Measurements from ENCODE around the gene PFAS.

PFAS gene

DNA sequence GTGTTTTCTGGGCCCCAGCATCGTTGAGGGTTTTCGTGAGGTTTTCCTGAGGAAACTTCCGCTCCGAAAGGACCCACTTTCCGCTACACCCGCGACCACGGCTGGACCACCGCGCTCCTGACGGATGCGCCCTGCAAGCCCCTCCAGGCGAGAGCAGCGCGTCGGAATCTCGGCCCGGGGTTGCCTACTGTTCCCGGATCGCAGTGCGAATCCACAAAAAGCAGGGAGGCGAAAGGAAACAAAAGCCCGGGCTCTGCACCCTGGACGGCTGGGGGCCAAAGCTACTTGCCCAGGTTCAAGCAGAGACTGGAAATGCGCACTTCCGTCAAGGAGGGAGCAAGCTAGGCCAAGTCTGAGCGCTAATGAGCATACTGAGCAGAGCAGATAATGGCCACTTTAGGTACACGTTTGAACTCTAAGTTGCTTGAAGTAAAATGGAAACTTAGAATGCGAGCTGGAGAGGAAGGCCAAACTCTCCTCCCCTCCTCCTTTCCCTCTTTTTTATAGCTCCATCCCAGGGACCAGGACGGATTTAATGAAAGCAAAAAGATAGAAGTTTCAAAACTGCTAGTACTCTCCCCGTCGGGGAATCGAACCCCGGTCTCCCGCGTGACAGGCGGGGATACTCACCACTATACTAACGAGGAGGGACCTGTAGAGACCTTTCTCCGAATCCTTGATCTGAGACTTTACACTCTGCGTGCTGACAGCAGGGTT is 27.3 kb upstream of the PFAS start:
- FAIRE-seq, result no peak

DNA sequence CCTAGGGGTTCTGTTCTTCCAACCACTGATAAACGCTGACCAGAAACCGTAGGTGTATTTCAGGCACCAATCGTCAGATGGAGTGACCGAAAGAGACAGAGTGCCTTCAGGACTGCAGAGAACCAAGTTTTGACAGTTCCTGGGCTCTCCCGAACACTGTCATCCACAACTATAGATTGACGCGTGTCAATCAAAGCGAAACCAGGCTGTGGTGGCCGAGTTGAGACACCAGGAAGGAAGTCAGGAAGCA is 26.8 kb upstream of the PFAS start:
- TF ChIP-seq POLR2A (IDR thresholded peaks at IDR 0.05; ENCODE audit: low read depth, low read length), result no peak
- no peak for DNase-seq (ENCODE audit: insufficient read length, low spot score)
- no peak for FAIRE-seq

More for the DNA sequence above, 27.3 kb upstream of the PFAS start:
- TF ChIP-seq POLR2A (IDR thresholded peaks at IDR 0.05; ENCODE audit: low read depth, low read length), result no peak
- DNase-seq (ENCODE audit: insufficient read length, low spot score), result peak; percentile 21

DNA sequence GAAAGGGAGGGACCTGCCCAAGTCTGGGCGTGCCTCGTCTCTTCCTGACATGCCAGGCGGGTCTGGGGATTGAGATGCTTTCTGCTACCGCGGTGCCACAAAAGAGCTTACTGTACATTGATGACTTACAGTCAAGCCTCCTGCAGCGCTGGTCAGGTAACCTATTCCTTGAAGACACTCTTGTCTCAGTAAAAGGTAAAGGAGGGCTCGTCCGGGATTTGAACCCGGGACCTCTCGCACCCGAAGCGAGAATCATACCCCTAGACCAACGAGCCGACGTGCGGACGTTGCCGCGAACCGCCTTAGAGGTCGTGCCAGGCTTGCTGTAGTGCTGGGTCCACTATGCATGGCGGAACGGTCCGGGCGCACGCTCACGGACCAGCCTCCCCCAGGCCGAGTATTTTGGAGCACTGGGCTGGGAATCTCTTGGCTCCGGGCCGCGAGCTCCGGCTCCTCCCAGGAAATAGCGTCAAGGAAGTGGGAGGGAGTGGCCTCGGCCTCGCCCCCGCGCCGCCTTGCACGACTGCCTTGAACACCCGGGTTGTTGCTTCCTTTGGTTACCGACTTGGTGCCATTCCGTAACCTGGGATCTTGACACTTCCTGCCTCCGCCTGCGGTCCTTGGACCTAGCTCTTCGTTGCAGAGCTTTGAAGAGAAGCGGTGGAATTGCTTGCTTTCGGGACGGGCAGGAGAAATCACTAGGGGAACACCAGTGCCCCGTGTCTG is 26.3 kb upstream of the PFAS start:
- peak; percentile 66 for TF ChIP-seq POLR2A (IDR thresholded peaks at IDR 0.05; ENCODE audit: low read depth, low read length)
- FAIRE-seq, result no peak
- peak; percentile 50 for DNase-seq (ENCODE audit: insufficient read length, low spot score)

DNA sequence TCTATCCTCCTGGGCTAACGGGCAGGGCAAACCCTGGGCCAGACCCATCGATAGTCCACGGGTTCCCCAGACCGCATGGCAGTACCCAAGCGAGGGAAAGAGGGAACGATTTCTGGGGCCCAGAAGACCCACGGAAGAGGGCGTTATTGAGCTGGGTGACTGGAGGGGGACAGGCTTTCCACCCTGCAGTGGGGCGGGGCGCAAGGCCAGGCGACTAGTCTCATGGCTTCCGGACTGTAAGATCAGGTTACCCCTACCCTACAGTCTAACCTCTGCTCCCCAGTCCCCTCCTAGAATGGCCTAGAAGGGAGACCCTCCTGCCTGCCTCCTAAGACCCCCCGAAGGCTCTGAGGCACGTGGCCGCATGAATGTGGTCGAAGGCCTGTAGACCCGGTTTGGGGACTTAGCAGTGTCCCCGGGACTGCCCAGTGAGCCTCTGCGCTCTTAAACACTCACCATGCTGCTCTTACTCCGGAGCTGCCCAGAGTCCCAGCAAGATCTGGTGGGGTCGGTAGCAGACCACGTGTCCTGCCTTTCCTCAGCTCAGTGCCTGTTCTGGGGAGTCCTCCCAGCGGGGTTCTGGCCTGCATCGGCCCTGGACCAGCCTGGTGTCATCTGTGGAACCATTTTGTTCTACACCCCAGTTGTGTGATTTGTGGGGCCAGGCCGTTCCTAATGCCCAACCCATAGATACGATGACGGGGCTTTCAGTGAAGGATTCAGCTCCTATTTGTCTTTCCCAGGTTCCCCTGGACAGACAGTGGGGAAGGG is 25.5 kb upstream of the PFAS start:
- DNase-seq (ENCODE audit: insufficient read length, low spot score) (no peak), FAIRE-seq (no peak)
- no peak for TF ChIP-seq POLR2A (IDR thresholded peaks at IDR 0.05; ENCODE audit: low read depth, low read length)

DNA sequence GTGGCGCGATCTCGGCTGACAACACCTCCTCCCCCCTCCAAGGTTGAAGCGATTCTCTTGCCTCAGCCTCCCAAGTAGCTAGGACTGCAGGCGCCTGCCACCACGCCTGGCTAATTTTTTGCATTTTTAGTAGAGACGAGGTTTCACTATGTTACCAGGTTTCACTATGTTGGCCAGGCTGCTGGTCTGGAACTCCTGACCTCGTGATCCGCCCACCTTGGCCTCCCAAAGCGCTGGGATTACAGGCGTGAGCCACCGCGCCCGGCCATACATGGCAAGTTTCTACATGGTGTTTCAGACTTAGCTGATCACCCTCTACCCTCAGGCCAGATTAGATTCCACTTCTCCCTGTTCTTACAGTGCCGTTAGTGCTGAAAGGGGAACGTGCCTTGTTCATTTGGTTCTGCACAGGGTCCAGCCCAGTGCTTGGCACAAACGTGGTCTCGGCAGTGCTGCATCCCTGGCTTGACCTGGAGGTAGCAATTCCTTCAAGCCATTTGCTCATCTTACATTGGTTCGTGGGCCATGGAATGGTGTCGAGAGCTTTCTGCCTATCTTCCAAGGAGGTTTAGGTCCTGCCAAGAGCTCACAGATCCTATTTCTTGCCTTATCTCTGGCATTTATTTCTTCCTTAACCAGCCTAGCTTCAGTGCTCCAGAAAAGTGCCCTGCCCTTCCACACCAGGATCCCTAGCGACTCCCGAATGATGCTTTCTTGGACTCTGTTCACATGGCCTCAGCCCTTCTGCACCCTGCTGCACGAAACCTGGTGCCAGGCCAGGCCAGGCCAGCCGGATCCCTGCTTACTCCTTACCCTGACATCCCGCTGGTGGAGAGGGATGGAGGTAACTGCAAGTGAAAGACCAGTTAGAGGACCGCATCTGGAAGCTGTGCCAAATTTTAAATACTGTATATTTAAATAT is 23.9 kb upstream of the PFAS start:
- no peak for DNase-seq (ENCODE audit: insufficient read length, low spot score)
- TF ChIP-seq POLR2A (IDR thresholded peaks at IDR 0.05; ENCODE audit: low read depth, low read length), result no peak
- no peak for FAIRE-seq

DNA sequence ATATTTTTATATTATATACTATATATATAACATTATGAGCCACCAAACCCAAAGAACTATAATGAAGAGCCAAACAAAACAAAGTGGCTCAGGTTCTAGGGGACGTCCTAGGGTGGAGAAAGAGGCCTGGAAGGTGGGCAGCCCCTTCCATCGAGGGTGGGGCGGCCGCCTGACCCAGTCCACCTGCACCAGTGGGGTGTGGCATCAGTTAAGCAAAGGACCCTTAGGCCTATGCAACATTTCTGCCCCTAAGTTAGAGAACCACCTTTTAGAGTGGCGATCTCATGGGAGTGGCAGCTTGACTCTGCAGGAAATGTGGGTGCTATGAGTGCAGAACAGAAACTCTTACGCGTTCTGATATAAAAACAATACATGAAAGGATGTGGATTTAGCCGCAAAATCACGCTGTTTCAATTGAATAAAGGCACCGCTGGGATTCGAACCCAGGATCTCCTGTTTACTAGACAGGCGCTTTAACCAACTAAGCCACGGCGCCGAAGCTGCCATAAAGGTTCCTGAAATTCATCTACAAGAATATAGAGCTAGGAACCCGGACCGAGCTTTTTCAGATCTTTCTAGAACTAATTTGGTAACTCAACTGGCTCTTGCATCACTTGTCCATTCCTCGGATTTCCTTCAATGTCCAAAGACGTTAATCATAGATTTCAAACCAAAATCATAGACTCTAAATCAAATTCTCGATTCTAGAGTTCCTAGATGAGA is 23.1 kb upstream of the PFAS start:
- peak; percentile 30 for DNase-seq (ENCODE audit: insufficient read length, low spot score)
- no peak for TF ChIP-seq POLR2A (IDR thresholded peaks at IDR 0.05; ENCODE audit: low read depth, low read length)
- no peak for FAIRE-seq

DNA sequence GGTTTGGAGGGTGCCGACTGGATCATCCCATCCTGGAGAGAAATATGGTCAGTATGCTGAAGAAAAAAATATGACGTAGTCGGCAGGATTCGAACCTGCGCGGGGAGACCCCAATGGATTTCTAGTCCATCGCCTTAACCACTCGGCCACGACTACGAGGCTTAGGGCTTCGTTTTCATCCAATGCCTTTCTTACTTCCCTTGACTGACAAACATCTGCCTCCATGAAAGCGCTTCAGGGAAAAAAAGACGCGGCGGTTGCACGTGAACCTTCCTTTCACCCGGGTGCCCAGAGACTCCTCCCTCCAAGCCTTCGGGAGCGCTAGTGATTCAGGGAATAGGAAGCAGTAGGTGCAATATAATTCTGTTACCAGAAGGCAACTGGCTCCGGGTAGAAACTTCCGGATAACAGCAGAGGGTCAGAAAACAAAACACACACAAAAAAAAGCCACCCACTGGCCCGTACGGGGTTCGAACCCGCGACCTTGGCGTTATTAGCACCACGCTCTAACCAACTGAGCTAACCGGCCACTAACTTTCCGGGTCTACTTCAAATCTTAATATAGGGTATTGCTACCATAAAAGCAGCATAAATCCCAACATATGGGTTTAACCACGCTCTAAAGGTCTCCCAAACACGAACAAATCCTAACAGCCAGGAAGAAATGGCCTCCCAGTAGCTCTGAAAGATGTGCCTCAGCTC is 22.4 kb upstream of the PFAS start:
- DNase-seq (ENCODE audit: insufficient read length, low spot score) (peak; percentile 59), FAIRE-seq (no peak)
- no peak for TF ChIP-seq POLR2A (IDR thresholded peaks at IDR 0.05; ENCODE audit: low read depth, low read length)

DNA sequence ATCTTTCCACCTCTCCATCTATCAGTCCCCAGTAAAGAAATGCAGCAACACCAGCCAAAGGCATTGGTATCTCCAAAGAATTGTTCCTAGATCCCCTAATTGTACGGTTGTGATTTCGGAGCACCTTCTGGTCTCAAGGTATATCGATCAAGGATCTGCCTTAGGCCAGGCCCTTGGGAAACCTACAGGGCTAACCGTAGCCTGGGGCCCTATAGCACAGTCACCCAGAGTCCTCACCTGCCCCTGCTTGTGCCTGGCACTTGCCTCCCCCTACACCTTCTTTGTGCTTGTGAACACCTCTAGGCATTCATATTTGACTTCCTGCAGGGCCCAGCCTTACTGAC is 21.9 kb upstream of the PFAS start:
- DNase-seq (ENCODE audit: insufficient read length, low spot score), result no peak
- FAIRE-seq, result no peak
- no peak for TF ChIP-seq POLR2A (IDR thresholded peaks at IDR 0.05; ENCODE audit: low read depth, low read length)

DNA sequence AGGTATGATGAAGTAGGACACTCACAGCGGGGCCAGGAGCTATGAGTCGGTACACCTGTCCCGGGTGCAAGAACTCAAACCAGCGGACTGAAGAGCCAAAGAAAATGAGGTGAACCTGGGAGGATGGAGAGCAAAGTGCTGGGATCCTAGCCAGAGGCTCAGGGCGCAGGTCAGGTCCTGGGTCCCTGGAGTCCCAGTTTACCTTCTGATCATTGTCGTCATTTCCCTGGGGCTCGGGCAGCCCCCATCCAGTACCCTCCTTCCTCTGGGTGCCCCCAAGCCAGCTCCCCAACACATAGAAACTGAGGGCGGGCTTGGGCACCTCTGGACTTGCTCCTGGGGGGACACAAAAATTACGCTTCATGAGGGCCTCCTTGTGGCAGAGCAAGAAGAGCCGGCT is 17.4 kb upstream of the PFAS start:
- TF ChIP-seq POLR2A (IDR thresholded peaks at IDR 0.05; ENCODE audit: low read depth, low read length), result no peak
- FAIRE-seq (no peak), DNase-seq (ENCODE audit: insufficient read length, low spot score) (no peak)

DNA sequence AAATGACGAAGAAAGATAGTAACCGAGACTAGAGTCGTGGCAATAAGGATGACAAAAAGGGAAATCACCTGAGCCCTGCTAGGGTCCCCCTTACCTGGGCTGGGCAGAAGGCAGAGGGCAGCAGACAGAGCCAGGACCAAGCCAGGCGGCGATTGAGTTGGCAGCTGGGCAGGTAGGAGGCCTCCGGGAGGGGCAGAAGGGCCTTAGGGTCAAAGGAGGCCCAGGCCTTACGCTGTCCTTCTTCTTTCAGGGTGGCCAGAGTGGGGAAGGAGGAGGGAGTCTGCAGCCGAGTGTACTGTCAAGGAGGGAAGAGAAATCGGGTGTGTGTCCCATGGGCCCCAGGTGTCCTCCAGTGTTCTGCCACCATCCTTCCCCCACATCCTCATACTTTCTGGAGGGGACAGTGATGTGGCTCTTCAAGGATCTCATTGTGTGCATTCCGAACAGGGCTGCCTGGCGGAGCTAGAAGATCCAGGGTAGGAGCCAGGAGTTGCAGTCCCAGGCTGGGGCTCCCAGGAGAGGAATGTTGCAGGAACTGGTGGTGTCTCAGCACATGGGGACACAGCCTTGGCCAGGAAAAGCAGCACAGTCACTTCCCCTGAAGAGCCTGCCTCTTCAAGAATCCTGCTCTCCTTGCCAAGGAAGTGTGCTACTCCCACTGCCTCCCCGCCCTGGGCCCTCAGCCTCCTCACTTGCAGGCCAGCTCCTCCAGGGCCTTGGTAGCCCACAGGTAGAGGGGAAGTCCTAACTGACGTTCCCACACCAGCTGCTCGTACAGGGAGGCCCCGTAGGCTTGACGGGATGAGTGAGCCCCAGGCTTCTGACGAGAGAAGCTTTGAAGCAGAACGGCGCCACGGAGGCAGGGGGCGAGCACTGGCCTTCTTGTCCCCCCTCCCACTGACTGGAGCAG is 14.5 kb upstream of the PFAS start:
- DNase-seq (ENCODE audit: insufficient read length, low spot score), result no peak
- TF ChIP-seq POLR2A (IDR thresholded peaks at IDR 0.05; ENCODE audit: low read depth, low read length), result no peak
- no peak for FAIRE-seq

DNA sequence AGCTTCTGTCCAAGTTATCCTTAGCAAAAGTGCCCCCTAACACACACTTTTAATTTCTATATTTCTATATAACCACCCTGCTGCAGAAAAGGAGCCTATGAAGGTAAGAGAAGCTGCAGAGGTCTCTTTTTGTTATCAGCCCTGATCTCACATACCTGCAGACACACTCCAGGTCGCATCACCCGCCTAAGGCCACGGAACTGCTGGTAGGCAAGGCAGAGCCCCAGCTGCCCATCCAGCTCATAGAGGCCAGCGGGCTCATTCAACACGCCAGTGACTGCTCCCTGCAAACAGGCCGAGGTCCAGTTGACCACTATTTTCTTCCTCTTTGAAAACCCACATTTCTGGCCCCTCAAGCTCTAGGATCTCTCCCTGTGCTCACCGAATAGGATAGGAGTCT is 13.4 kb upstream of the PFAS start:
- TF ChIP-seq POLR2A (IDR thresholded peaks at IDR 0.05; ENCODE audit: low read depth, low read length), result no peak
- no peak for FAIRE-seq
- DNase-seq (ENCODE audit: insufficient read length, low spot score), result no peak

DNA sequence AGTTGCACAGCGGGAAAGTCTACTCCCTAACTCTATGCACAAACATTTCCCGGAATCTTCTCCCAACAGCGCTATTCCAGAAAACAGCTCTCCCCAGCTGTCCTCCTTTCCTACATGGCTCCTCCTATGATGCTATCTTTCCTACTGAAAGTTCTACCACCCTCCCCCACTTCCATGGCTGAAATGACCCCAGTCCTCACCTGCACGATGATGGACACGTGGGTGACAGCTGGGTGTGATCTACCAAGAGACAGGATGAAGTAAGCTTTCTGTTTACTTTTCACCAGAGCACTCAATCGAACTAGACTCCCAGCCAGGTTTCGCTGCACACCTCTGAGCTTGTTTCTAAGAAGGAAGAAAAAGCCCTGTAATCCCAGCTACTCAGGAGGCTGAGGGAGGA is 11.9 kb upstream of the PFAS start:
- FAIRE-seq, result no peak

More for the DNA sequence above, 11.9 kb upstream of the PFAS start:
- TF ChIP-seq POLR2A (IDR thresholded peaks at IDR 0.05; ENCODE audit: low read depth, low read length), result no peak
- no peak for DNase-seq (ENCODE audit: insufficient read length, low spot score)

Data from H54 (cell line).